ENCODE data around the gene ABCC2. TPM values are rescaled to one million over a fixed set of nuclear protein-coding genes. Genes with fewer than 3 reads are reported as not detected.

Gene ABCC2
- total RNA-seq, 1 donor from 2014 or later: 0.39 TPM

DNA sequence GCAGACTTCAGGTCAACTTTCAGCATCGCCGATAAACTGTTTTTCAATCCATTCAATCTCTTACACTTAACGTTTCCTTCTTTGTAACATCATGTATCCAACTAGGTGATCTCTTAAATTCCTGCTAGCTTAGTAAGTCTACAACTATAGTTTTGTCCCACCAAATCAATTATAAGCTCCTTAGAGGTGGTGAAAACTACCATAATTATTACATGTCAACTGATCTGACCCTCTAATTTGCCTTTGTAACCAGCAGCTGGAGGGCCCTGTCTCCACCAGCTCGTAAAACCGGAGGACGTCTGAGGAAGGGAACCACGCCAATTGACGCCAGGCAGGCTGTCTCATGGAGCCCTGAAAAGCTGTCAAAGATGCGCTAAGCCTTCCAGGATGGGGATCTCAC, 113.4 kb downstream of the ABCC2 start:
- Mint-ChIP-seq H3K36me3 (ENCODE audit: unreplicated experiment) (peaks cover 6% of the 10 kb centered on the region), H3K4me3 (ENCODE audit: unreplicated experiment) (no peak overlapping the region), H3K9me3 (ENCODE audit: unreplicated experiment) (no peaks in the 10 kb centered on the region), H3K27ac (ENCODE audit: unreplicated experiment) (no peak overlapping the region), H3K4me1 (ENCODE audit: low read depth, unreplicated experiment) (no peaks in the 10 kb centered on the region), H3K27me3 (ENCODE audit: unreplicated experiment) (no peaks in the 10 kb centered on the region)
- TF ChIP-seq CTCF (IDR thresholded peaks at IDR 0.05; ENCODE audit: partially characterized antibody, unreplicated experiment): no peak
- no peak for DNase-seq

Other genes starting within 250 kb of the ABCC2 start
- gene NKX2-3, start 249.7 kb upstream of the ABCC2 start, total RNA-seq (ENCODE audit: unreplicated experiment): not detected
- 27.1 TPM for gene SLC25A28, start 162.2 kb upstream of the ABCC2 start, total RNA-seq (ENCODE audit: unreplicated experiment)
- 11.0 TPM for gene ENTPD7, start 123.1 kb upstream of the ABCC2 start, total RNA-seq (ENCODE audit: unreplicated experiment)
- gene COX15, start 50.5 kb upstream of the ABCC2 start, total RNA-seq (ENCODE audit: unreplicated experiment): 41.5 TPM
- gene CUTC, start 50.4 kb upstream of the ABCC2 start, total RNA-seq (ENCODE audit: unreplicated experiment): 10.5 TPM
- gene DNMBP, start 227.3 kb downstream of the ABCC2 start, total RNA-seq (ENCODE audit: unreplicated experiment): 9.5 TPM

All from glutamatergic neuron (in vitro differentiated cells).